Natural killer cell (primary cell): Measurements from ENCODE around the gene PUM1. TPM values are rescaled to one million over a fixed set of nuclear protein-coding genes. Genes with fewer than 3 reads are reported as not detected.

Source experiments
- ATAC-seq, 3 donors: fragments of 150-1000 bp in 2 of 3; fragments of 200-7000 bp in 1 of 3; cut with Tn5 transposase; 1 replicate in 1 of 3; 2 replicates in 2 of 3; pipeline ENCODE4 v1.10.0; 2021; ENCODE audit warnings: mild to moderate bottlenecking in 2 of 3, moderate library complexity in 2 of 3
- DNase-seq, 2 donors: peaks; one replicate each; pipeline versions ENCODE4 v3.0.0 to v3.0.0-alpha.2; 2013 to 2021; ENCODE audit warnings: mixed read lengths in 1 of 2
- H3K27ac ChIP-seq: one replicate; pipeline ENCODE4 v1.5.1; 2013; ENCODE audit warnings: mild to moderate bottlenecking, low read length
- H3K27me3 ChIP-seq: one replicate; pipeline ENCODE4 v1.6.1; 2013; ENCODE audit warnings: low read length; ENCODE audit not compliant: control insufficient read depth, insufficient read depth
- H3K36me3 ChIP-seq: one replicate; pipeline ENCODE4 v1.6.1; 2013; ENCODE audit warnings: low read length; ENCODE audit not compliant: control insufficient read depth, insufficient read depth
- H3K4me1 ChIP-seq: one replicate; pipeline ENCODE4 v1.6.1; 2013; ENCODE audit warnings: low read length; ENCODE audit not compliant: control insufficient read depth, insufficient read depth
- H3K4me3 ChIP-seq: one replicate; pipeline ENCODE4 v1.5.1; 2013; ENCODE audit warnings: low read length
- H3K9me3 ChIP-seq: one replicate; pipeline ENCODE4 v1.6.1; 2013; ENCODE audit warnings: low read length; ENCODE audit not compliant: control insufficient read depth, insufficient read depth
- H3K27ac Mint-ChIP-seq, 2 donors: one replicate each; pipeline ENCODE4 v1.8.0; 2022; ENCODE audit warnings: mild to moderate bottlenecking in 2 of 2, mixed read lengths in 2 of 2, moderate library complexity in 1 of 2
- H3K27me3 Mint-ChIP-seq, 2 donors: one replicate each; pipeline ENCODE4 v1.8.0; 2022; ENCODE audit warnings: low read depth in 2 of 2, mixed read lengths in 2 of 2
- H3K36me3 Mint-ChIP-seq: one replicate; pipeline ENCODE4 v1.8.0; 2022; ENCODE audit warnings: mixed read lengths
- H3K4me1 Mint-ChIP-seq, 2 donors: one replicate each; pipeline ENCODE4 v1.8.0; 2022; ENCODE audit warnings: mixed read lengths in 2 of 2
- H3K4me3 Mint-ChIP-seq: one replicate; pipeline ENCODE4 v1.8.0; 2022; ENCODE audit warnings: mild to moderate bottlenecking, moderate library complexity, mixed read lengths
- H3K9me3 Mint-ChIP-seq, 2 donors: one replicate each; pipeline ENCODE4 v1.8.0; 2022; ENCODE audit warnings: mixed read lengths in 2 of 2
- WGBS: methylation state at CpG from one replicate; pipeline ENCODE4 v1.1.7; 2013; ENCODE audit warnings: missing lambda C conversion rate; ENCODE audit not compliant: insufficient coverage; 5-methylcytosine and 5-hydroxymethylcytosine counted together
- intact Hi-C: fragments of 100-400 bp; cut with micrococcal nuclease; formaldehyde crosslinking; loops from one replicate; pipeline ENCODE4 v1.14.2; 2022
- total RNA-seq, 4 donors: library from RNA; stranded (reverse); fragments of 120-200 nt in 1 of 4; gene quantifications; one replicate each; pipeline versions ENCODE4 v1.2.3 to v1.2.4, GENCODE V29; 2013 to 2022
- TF ChIP-seq, protein P1 (sequence below): fragments of 200-600 bp; IDR thresholded peaks from one replicate; pipeline ENCODE4 v1.8.0; 2022; ENCODE audit warnings: antibody characterized with exemption

PUM1 gene
- total RNA-seq, 3 donors from 2014 or later (not counting 1 experiment from before 2014, with no cell fraction given) = 193 to 209 (median 202) TPM

DNA sequence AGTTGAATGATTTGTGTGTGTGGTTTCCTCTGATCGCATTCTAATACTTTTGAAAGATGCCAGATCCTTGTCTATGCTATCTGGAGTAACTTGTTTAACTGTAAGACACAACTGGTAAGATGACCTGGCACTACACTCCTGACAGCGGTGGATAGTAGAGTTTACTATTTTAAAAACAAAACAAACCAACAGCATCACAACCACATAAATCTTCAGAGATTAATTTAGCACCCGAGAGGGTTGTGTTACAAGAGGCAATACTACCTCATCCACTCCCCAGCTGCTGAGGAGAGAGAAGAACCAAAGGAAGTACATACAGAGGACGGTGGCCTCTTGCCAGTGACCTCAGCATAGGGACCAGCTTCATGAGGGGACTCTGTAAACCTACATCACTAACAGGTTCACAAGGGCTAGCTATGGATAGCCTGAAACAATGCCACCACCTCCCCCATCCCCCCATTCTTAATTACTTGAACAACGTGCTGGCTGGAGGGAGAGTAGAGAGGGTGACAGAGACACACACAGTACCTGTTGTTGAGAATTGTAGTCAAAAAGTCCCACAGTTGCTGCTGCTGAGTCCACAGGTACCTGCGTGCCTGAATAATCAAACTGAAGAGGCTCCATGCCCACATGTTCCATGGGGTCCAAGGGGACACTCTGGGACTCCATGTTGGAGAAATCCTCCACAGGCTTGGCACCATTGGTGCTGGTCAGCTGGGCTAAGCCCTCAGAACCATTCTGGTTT, 73.5 kb downstream of the PUM1 start:
- TF ChIP-seq, protein P1, sequence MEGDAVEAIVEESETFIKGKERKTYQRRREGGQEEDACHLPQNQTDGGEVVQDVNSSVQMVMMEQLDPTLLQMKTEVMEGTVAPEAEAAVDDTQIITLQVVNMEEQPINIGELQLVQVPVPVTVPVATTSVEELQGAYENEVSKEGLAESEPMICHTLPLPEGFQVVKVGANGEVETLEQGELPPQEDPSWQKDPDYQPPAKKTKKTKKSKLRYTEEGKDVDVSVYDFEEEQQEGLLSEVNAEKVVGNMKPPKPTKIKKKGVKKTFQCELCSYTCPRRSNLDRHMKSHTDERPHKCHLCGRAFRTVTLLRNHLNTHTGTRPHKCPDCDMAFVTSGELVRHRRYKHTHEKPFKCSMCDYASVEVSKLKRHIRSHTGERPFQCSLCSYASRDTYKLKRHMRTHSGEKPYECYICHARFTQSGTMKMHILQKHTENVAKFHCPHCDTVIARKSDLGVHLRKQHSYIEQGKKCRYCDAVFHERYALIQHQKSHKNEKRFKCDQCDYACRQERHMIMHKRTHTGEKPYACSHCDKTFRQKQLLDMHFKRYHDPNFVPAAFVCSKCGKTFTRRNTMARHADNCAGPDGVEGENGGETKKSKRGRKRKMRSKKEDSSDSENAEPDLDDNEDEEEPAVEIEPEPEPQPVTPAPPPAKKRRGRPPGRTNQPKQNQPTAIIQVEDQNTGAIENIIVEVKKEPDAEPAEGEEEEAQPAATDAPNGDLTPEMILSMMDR = no peak
- Histone ChIP-seq H3K9me3 (no peaks in the 10 kb centered on the region), H3K27ac (no peak overlapping the region), H3K36me3 (peaks cover 36% of the 10 kb centered on the region), H3K4me3 (no peak overlapping the region), H3K4me1 (no peaks in the 10 kb centered on the region), H3K27me3 (no peaks in the 10 kb centered on the region)
- Mint-ChIP-seq H3K4me3 (no peak overlapping the region), H3K36me3 (no peaks in the 10 kb centered on the region), H3K27me3 (no peaks in the 10 kb centered on the region), H3K9me3 (no peaks in the 10 kb centered on the region), H3K4me1 (peaks cover 71 to 77% of the 10 kb centered on the region in 2 donors), H3K27ac (peak overlapping the region; percentile 59 to 61)
- WGBS = 92% methylated on average over 4 of the region's 6 CpGs
- DNase-seq = no peak
- ATAC-seq = peak in 2 of 3 donors; percentile 25 to 39
- intact Hi-C loops = no loop called here

DNA sequence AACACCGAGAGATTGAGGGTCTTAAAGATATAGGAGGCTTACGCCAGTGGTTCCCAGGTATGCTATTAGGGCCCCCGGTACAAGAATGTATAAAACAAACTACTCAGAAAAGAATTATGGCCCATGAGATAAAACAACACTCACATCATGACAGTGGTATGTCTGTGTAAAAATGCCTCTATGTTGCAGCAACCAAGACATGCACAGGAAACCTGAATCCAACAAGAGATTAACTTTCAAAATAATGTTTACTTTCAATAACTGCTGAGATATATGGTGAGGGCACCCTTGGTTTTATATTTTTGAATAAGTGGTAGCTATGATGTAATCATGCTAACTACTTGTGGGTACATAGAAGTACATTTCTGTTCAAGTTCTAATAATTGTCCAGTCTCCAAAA, 74.9 kb downstream of the PUM1 start:
- DNase-seq (no peak), ATAC-seq (no peak)
- no peaks in the 10 kb centered on the region for H3K27me3 ChIP-seq
- H3K4me3 ChIP-seq = no peak overlapping the region
- no peaks in the 10 kb centered on the region for H3K4me1 ChIP-seq
- H3K36me3 Mint-ChIP-seq = no peaks in the 10 kb centered on the region
- 100% methylated on average over 3 of the region's 3 CpGs for WGBS
- peaks cover 62 to 72% of the 10 kb centered on the region in 2 donors for H3K4me1 Mint-ChIP-seq
- H3K27ac ChIP-seq = no peak overlapping the region
- peaks cover 36% of the 10 kb centered on the region for H3K36me3 ChIP-seq
- no peaks in the 10 kb centered on the region for H3K27me3 Mint-ChIP-seq
- no peaks in the 10 kb centered on the region for H3K9me3 Mint-ChIP-seq
- H3K9me3 ChIP-seq = no peaks in the 10 kb centered on the region
- intact Hi-C loops = no loop called here
- TF ChIP-seq, protein P1 = no peak
- peak overlapping the region in 1 of 2 donors; percentile 61 for H3K27ac Mint-ChIP-seq
- no peak overlapping the region for H3K4me3 Mint-ChIP-seq

DNA sequence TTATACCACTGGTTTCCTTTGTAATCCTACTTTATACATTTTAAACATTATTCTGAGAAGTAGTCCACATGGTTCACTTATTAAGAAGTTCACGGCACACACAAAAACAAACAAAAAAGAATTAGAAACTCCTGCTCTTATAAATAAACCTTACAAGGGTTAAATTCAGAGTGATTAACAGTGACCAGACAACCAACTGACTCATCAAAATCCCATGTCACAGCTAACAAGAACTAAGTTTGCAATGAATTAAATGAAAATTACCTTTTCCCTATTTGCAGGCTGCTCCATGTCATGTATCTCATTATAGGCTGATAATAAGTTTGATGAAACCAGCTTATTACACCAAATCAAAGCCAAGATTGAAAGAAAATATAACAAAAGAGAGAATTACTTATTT, 77.5 kb downstream of the PUM1 start:
- Mint-ChIP-seq H3K27me3 (no peaks in the 10 kb centered on the region), H3K4me3 (no peak overlapping the region), H3K27ac (peak overlapping the region; percentile 27 to 54), H3K4me1 (peaks cover 57 to 64% of the 10 kb centered on the region in 2 donors), H3K36me3 (no peaks in the 10 kb centered on the region), H3K9me3 (no peaks in the 10 kb centered on the region)
- Histone ChIP-seq H3K9me3 (no peaks in the 10 kb centered on the region), H3K4me1 (peaks cover 6% of the 10 kb centered on the region), H3K36me3 (peaks cover 33% of the 10 kb centered on the region), H3K4me3 (no peak overlapping the region), H3K27ac (no peak overlapping the region), H3K27me3 (no peaks in the 10 kb centered on the region)
- intact Hi-C loops = no loop called here
- 85% methylated on average over 1 of the region's 1 CpG for WGBS
- ATAC-seq (no peak), DNase-seq (no peak)
- TF ChIP-seq, protein P1 = no peak
